ENCODE data around the gene HPS1.
A peak's percentile ranks its signal among the peaks of the same experiment; 100 is the strongest.

Gene HPS1

GRCh38 chr10:98472196-98472595 is 25.5 kb upstream of the HPS1 start:
- H3K4me3 ChIP-seq (ENCODE audit: low read length), result no peak overlapping the region
- DNase-seq (ENCODE audit: low read depth), result no peak
- no peak for TF ChIP-seq CTCF (conservative IDR thresholded peaks at IDR 0.05; ENCODE audit: low read length)

- no peak for DNase-seq (ENCODE audit: low read depth)
- H3K4me3 ChIP-seq (ENCODE audit: low read length), result no peak overlapping the region
- TF ChIP-seq CTCF (conservative IDR thresholded peaks at IDR 0.05; ENCODE audit: low read length), result no peak
These were observed 24.1 kb upstream of the HPS1 start for GRCh38 chr10:98470850-98471249.

- TF ChIP-seq CTCF (conservative IDR thresholded peaks at IDR 0.05; ENCODE audit: low read length), result no peak
- no peak overlapping the region for H3K4me3 ChIP-seq (ENCODE audit: low read length)
- DNase-seq (ENCODE audit: low read depth), result no peak
These were observed 22.5 kb upstream of the HPS1 start for GRCh38 chr10:98469001-98469931.

GRCh38 chr10:98467506-98468318 is 21.0 kb upstream of the HPS1 start:
- TF ChIP-seq CTCF (conservative IDR thresholded peaks at IDR 0.05; ENCODE audit: low read length), result peak; percentile 88
- peak; percentile 86 for DNase-seq (ENCODE audit: low read depth)
- H3K4me3 ChIP-seq (ENCODE audit: low read length), result peak overlapping the region; percentile 70

- DNase-seq (ENCODE audit: low read depth), result no peak
- no peak for TF ChIP-seq CTCF (conservative IDR thresholded peaks at IDR 0.05; ENCODE audit: low read length)
- H3K4me3 ChIP-seq (ENCODE audit: low read length), result no peak overlapping the region
These were observed 20.2 kb upstream of the HPS1 start for GRCh38 chr10:98466861-98467505.

- H3K4me3 ChIP-seq (ENCODE audit: low read length), result no peak overlapping the region
- DNase-seq (ENCODE audit: low read depth), result no peak
- TF ChIP-seq CTCF (conservative IDR thresholded peaks at IDR 0.05; ENCODE audit: low read length), result no peak
These were observed 19.1 kb upstream of the HPS1 start for GRCh38 chr10:98465866-98466265.

Measured in AG10803 (cell line).